Left ventricle myocardium inferior (tissue), 1 donor: Measurements from ENCODE around the gene GPR18. TPM values are rescaled to one million over a fixed set of nuclear protein-coding genes. Genes with fewer than 3 reads are reported as not detected.
"Not testable (repeated sequence)": the region's sequence is repeated elsewhere in the genome, so short reads cannot be mapped to it uniquely, and the experiment has no call there.

Experiments
- DNase-seq: peaks from one replicate; pipeline ENCODE4 v3.0.0-alpha.2; 2020
- H3K27ac ChIP-seq: fragments of 200-600 bp; replicated peaks from 2 replicates; pipeline ENCODE4 v1.8.0; 2021
- H3K27me3 ChIP-seq: fragments of 200-600 bp; 2 replicates; pipeline ENCODE4 v1.8.0; 2021; ENCODE audit warnings: low read depth
- H3K36me3 ChIP-seq: fragments of 200-600 bp; 2 replicates; pipeline ENCODE4 v1.8.0; 2021
- H3K4me1 ChIP-seq: fragments of 200-600 bp; 2 replicates; pipeline ENCODE4 v1.8.0; 2021
- H3K4me3 ChIP-seq: fragments of 200-600 bp; 2 replicates; pipeline ENCODE4 v1.8.0; 2021; ENCODE audit warnings: mild to moderate bottlenecking, moderate library complexity
- H3K9me3 ChIP-seq: fragments of 200-600 bp; replicated peaks from 2 replicates; pipeline ENCODE4 v1.8.0; 2021
- CTCF ChIP-seq: fragments of 200-600 bp; IDR thresholded peaks from 2 replicates; pipeline ENCODE4 v1.8.0; 2021; ENCODE audit warnings: antibody characterized with exemption, mild to moderate bottlenecking, borderline replicate concordance
- intact Hi-C: fragments of 100-400 bp; cut with micrococcal nuclease; formaldehyde crosslinking; loops from one replicate; pipeline ENCODE4 v1.11.0; 2022
- total RNA-seq: library from RNA; stranded (reverse); fragmentation: NEBNext Ultra II Directional; extraction: Animal tissue kit (Norgen Biotek cat#: 25700); gene quantifications from one replicate; pipeline ENCODE4 v1.2.1, GENCODE V29; 2021
- donor health status: DM: no; HTN: yes; CAD: no; lungs with severe emphysema.

GPR18 gene
- total RNA-seq, 1 donor from 2014 or later, result not detected

- no peaks in the 10 kb centered on the region for H3K9me3 ChIP-seq
- no peak for TF ChIP-seq CTCF
- H3K4me1 ChIP-seq, result no peaks in the 10 kb centered on the region
- H3K36me3 ChIP-seq, result peaks cover 37% of the 10 kb centered on the region
- H3K27ac ChIP-seq, result no peak overlapping the region
- H3K27me3 ChIP-seq, result no peaks in the 10 kb centered on the region
- intact Hi-C loops, result no loop called here
- no peak for DNase-seq
- no peak overlapping the region for H3K4me3 ChIP-seq
Measured at GRCh38 chr13:99246100-99246499, 12.1 kb downstream of the GPR18 start.

DNA sequence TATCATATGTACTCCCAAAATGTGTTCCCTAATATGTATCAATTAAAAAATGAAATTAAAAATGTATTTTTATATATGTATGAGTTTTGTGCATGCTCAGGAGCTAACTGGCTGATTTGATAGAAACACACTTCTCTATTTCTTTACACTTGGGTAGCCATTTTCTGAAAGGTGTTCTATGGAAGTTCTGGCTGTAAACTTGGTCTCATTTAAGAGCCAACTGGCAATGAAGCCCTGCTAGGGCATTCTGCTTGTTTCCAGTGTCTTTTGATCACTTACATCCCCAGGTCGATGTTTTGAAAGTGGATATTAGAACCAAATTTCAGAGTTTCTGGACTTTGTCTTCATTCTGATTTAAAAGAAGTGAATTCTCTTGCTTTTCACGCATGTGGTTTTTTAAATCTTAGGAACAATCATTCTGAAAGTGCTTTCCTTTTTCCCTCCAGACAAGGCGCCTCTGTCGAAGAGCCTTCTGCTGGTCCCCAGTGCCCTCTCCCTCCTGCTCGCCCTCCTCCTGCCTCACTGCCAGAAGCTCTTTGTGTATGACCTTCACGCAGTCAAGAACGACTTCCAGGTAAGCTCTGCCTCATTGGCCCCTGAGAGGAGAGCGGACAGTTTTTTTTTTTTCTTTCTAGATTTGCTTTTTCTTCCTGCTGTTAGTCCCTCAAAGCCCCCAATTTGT, 20.1 kb downstream of the GPR18 start:
- TF ChIP-seq CTCF, result no peak
- Histone ChIP-seq H3K27ac (peak overlapping the region; percentile 3), H3K4me3 (no peak overlapping the region), H3K9me3 (no peaks in the 10 kb centered on the region), H3K36me3 (peaks cover 24% of the 10 kb centered on the region), H3K27me3 (no peaks in the 10 kb centered on the region), H3K4me1 (peaks cover 23% of the 10 kb centered on the region)
- DNase-seq, result no peak
- intact Hi-C loops, result no loop called here

GRCh38 chr13:99231721-99232120, 26.5 kb downstream of the GPR18 start:
- H3K4me1 ChIP-seq, result peaks cover 66% of the 10 kb centered on the region
- no peaks in the 10 kb centered on the region for H3K27me3 ChIP-seq
- no peak for TF ChIP-seq CTCF
- intact Hi-C loops, result no loop called here
- H3K36me3 ChIP-seq, result no peaks in the 10 kb centered on the region
- no peaks in the 10 kb centered on the region for H3K9me3 ChIP-seq
- no peak overlapping the region for H3K4me3 ChIP-seq
- H3K27ac ChIP-seq, result peak overlapping the region; percentile 70
- no peak for DNase-seq

GRCh38 chr13:99230991-99231390, 27.2 kb downstream of the GPR18 start:
- DNase-seq, result no peak
- Histone ChIP-seq H3K36me3 (no peaks in the 10 kb centered on the region), H3K4me3 (no peak overlapping the region), H3K27me3 (no peaks in the 10 kb centered on the region), H3K4me1 (peaks cover 73% of the 10 kb centered on the region), H3K9me3 (no peaks in the 10 kb centered on the region), H3K27ac (peak overlapping the region; percentile 70)
- intact Hi-C loops, result no loop called here
- no peak for TF ChIP-seq CTCF

DNA sequence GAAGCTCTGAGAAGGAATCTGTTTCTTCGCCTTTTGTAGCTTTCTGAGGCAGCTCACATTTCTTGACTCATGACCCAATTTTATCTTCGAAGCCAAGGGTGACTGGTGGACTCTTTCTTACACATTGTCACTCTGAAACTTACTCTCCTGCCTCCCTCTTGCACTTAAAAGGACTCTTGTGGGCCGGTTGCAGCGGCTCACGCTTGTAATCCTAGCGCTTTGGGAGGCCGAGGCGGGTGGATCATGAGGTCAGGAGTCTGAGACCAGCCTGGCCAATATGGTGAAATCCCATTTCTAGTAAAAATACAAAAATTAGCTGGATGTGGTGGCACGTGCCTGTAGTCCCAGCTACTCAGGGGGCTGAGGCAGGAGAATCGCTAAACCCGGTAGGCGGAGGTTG, 27.6 kb downstream of the GPR18 start:
- H3K36me3 ChIP-seq, H3K27me3 ChIP-seq, DNase-seq, H3K9me3 ChIP-seq, intact Hi-C loops, H3K4me3 ChIP-seq: not testable (repeated sequence)
- H3K27ac ChIP-seq, result peak overlapping the region; percentile 70
- peaks cover 77% of the 10 kb centered on the region for H3K4me1 ChIP-seq
